Ovary (tissue), 3 donors: Measurements from ENCODE around the gene SHB.

ENCODE experiments used
- CTCF ChIP-seq, 3 donors: fragments of 450-650 bp in 2 of 3; fragments of 200-600 bp in 1 of 3; IDR thresholded peaks; one replicate each; pipeline versions ENCODE4 v1.5.1 to v1.8.0; 2016 to 2022; ENCODE audit warnings: antibody characterized with exemption in 3 of 3, mild to moderate bottlenecking in 1 of 3
- EP300 ChIP-seq: sonication (generic); formaldehyde crosslinking; IDR thresholded peaks from one replicate; pipeline ENCODE4 v1.6.1; 2017; ENCODE audit warnings: antibody characterized with exemption
- POLR2A ChIP-seq: fragments of 450-650 bp; IDR thresholded peaks from one replicate; pipeline ENCODE4 v1.6.1; 2017; ENCODE audit warnings: antibody characterized with exemption, mild to moderate bottlenecking, moderate library complexity
- donor health status: DM: no; HTN: no; CAD: no.

DNA sequence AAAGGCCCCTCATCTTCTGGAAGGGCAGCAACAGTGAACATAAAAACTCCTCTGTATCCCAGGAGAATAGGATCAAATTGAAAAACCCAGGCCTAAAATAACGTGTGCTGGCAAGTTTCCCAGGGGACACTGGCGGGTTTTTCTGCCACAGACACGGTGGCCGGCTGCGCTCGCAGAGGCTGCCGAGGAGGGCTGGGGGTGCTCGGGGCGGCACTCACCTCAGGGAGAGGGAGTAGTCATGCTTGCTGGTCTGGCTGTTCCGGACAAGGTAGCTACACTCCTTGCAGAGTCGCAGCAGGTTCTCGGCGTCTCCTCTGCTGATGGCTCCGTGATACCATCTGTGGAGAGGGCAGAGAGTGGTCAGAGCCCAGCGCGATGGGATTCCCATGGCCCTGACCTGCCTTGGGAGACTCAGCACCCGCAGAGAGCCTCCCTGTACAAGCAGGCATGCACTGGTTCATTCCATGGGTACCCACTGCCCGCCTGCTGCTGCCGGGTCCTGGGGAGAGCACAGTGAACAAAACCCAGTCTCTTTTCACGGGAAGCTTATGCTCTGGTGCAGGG lies 120.5 kb downstream of the SHB start:
- TF ChIP-seq CTCF (IDR thresholded peaks at IDR 0.05), result no peak
- TF ChIP-seq EP300, result no peak
- TF ChIP-seq POLR2A, result no peak
